Rectal smooth muscle tissue (tissue), 1 donor: ENCODE data around the gene KRT7.
"Not testable (repeated sequence)": the region's sequence is repeated elsewhere in the genome, so short reads cannot be mapped to it uniquely, and the experiment has no call there.

Experiments
- H3K27ac ChIP-seq: one replicate; pipeline ENCODE4 v1.7.0; 2013; ENCODE audit warnings: low read depth, low read length, inconsistent platforms
- H3K27me3 ChIP-seq: one replicate; pipeline ENCODE4 v1.7.0; 2013; ENCODE audit warnings: low read length; ENCODE audit not compliant: control insufficient read depth, insufficient read depth
- H3K36me3 ChIP-seq: one replicate; pipeline ENCODE4 v1.7.0; 2013; ENCODE audit warnings: low read length; ENCODE audit not compliant: control insufficient read depth, insufficient read depth
- H3K4me1 ChIP-seq: one replicate; pipeline ENCODE4 v1.7.0; 2013; ENCODE audit warnings: low read length; ENCODE audit not compliant: control insufficient read depth, insufficient read depth
- H3K4me3 ChIP-seq: one replicate; pipeline ENCODE4 v1.7.0; 2013; ENCODE audit warnings: low read length
- H3K9ac ChIP-seq: one replicate; pipeline ENCODE4 v1.7.0; 2013; ENCODE audit warnings: low read length

KRT7 gene

DNA sequence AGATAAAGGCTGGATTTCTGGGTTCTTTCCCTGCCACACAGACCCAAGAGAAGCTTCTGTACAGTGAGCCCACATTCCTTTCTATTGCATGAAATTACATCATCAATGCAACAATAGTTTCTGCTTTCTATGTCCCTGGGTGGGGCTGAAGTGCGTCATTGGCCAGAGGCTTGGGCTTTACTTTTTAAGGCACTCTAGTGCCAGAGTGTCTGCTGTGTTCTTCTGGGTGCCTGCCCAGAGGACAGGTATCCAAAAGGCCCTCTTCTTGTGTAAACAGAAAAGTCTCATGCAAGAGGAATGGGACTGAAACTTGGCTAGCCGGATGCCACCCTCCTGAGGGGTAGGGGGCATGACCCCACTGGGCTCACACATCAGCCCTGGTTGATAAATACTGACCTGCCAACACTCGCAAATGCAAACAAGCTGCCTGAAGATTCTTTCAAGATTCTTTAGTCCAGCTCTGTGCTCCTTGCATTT, 47.3 kb downstream of the KRT7 start:
- Histone ChIP-seq H3K36me3 (no peaks in the 10 kb centered on the region), H3K4me3 (no peak overlapping the region), H3K27ac (peak overlapping the region; percentile 97), H3K4me1 (peaks cover 27% of the 10 kb centered on the region), H3K9ac (no peak overlapping the region), H3K27me3 (peaks cover 2% of the 10 kb centered on the region)

DNA sequence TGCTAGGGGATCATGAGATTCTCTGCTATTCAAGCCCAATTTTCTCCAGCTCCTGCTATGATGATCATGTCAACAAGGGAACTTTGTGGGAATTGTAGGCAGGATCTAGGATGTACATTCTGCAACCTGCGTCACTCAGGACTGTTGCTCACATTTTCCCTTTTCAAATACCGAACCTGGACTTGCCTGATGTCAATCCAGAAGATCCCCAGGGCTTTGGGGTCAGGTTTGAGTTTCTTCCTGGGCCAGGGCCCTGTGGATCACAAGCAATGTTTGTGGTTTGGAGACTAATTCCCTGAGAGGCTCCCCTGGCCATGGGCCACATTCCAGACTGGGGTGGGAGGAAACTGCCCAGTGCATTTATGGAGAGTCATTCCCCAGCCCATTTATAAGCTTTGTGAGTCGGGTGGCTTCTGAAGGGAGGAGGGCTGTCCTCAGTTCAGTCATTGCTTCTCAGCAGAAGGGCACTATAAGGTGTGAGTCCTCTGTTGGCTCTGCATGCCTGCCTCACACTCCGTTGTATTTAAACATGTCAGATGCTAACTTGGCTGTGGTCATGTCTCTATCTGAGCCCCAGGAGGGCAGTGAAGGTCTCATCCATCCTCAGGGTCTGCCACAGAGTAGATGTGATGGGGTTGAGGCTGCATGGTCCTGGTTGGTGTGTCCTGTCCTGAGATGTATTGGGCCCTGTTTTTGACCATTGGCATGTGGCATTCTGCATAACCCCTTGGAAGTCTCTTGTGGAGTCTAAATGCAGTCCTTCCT, 47.9 kb downstream of the KRT7 start:
- H3K27me3 ChIP-seq: peaks cover 2% of the 10 kb centered on the region
- no peak overlapping the region for H3K9ac ChIP-seq

DNA sequence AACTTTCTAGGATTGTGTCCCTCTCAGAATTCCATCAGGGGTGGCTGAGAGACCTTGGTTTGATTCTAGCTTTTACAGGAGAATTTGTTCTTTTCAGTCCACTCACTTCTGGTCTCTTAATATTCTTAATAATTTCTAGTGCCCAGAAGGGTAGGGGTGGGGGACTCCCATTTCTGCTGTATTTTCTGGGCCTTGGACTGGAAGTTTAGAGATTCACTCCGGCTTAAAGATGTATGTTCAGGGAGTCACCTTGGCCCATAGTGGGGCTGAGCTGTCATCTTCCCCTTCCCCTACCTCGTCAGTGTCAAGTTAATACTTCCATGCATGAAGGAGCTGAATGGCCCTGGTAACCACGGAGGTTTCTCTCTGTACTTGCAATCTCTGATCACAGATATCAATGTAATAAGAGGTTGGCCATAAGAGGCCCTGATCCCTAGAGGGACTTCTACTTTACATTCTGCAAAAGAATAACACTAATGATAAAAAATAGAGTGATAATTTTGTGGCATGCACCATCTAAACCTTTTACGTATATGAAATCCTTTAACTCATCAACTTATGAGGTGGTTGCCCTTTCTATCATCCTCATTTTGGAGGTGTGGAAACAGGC, 51.6 kb downstream of the KRT7 start:
- Histone ChIP-seq H3K4me3 (no peak overlapping the region), H3K36me3 (no peaks in the 10 kb centered on the region), H3K27me3 (no peaks in the 10 kb centered on the region), H3K9ac (no peak overlapping the region), H3K27ac (no peak overlapping the region), H3K4me1 (peaks cover 16% of the 10 kb centered on the region)

More for the DNA sequence above, 47.9 kb downstream of the KRT7 start:
- peaks cover 27% of the 10 kb centered on the region for H3K4me1 ChIP-seq
- peak overlapping the region; percentile 97 for H3K27ac ChIP-seq
- H3K4me3 ChIP-seq: no peak overlapping the region
- H3K36me3 ChIP-seq: no peaks in the 10 kb centered on the region

DNA sequence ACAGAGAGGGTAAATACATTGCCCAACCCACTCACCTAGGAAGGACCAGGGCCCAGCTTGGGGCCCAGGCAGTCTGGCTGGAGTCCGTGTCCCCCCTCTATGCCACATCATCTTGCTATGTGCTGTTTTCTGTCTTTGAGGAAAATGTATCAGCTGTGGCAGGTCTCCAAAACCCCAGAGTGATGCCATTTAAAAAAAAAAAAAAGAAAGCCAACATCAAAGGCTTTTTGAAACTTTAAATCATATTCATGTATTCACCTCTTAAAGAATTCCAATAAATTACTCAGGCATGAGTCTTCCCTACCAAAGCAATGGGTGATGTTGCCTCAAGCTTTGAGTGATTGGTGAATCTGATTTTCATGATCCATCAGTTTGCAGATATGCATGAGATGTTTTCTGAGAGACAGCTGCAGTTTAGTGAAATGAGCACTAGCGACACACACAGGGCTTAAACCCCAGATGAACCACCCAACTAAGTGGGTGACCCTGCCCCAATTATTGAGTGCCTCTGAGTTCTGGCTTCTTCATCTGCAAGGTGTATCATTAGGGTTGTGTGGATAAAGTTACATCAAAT, 52.2 kb downstream of the KRT7 start:
- H3K27ac ChIP-seq: no peak overlapping the region
- no peak overlapping the region for H3K9ac ChIP-seq
- no peaks in the 10 kb centered on the region for H3K27me3 ChIP-seq
- H3K4me3 ChIP-seq: no peak overlapping the region
- no peaks in the 10 kb centered on the region for H3K36me3 ChIP-seq
- peaks cover 11% of the 10 kb centered on the region for H3K4me1 ChIP-seq

DNA sequence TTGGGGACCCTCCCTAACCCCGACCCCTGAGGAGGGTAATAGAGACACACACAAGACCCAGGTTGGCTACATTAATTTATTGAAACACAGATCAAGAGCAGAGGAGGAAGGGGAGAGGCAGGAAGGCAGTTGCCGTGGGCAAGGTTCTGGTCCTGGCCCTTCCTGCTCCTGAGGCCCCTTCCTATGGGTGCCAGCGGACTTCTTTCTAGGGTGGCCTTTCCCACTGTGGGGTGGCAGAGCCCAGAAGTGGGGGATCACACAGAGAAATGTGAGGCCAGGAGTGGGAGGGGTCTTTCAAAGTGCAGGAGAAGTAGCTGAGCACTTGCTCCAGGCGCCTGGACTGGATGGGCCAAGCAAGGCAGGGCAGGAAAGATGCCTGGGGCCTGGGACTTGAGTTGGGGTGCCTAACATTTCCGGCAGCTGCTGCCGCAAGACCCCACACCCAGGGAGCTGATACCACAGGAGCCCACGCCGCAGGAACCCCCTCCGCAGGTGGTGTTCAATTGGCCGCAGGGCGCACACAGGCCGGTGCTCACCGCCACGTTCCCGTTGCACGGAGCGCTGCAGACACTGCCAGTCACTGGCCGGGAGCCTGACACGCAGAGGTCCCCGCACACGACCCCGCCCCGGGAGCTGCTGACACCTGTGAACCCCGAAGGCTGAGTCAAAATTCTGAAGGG, 52.9 kb downstream of the KRT7 start:
- no peak overlapping the region for H3K4me3 ChIP-seq
- peaks cover 4% of the 10 kb centered on the region for H3K4me1 ChIP-seq
- no peak overlapping the region for H3K9ac ChIP-seq
- no peak overlapping the region for H3K27ac ChIP-seq
- H3K27me3 ChIP-seq: no peaks in the 10 kb centered on the region
- H3K36me3 ChIP-seq: no peaks in the 10 kb centered on the region

DNA sequence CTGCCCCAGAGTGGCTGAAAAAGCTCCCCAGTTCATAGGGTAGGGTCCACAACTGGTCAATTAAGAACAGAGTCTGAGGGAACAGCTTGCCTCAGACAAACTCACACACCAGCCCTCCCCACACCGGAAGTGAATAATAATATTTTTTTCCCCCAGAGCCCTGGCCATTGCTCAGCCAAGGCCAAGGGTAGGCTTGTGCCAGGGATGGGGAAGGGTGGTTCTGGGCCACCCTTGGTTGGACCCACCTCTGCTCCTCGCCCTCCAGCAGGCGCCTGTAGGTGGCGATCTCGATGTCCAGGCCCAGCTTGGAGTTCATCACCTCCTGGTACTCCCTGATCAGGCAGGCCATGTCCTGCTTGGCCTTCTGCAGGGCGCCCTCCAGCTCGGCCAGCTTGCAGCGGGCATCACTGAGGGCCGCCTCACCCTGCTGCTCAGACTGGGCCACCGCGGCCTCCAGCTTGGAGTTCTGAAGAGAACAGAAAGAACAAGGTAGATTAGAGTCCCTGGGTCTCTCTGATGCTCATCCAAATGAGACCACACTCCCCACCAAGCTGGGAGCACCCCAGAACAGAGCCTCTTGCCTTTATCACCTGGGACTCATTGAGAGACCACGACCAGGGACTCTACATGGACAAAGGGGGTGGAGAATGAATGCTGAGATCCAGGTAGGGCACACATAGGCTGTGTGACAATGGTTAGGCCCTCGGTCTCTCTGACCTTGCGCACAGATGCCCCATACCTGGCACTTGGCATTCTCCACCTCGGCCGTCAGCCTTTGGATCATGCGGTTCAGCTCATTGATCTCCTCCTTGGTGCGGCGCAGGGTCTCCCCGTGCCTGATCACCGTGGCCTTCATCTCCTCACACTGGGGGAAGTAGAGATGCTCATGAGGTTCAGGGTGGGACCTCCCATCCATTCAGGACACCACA, 54.1 kb downstream of the KRT7 start:
- H3K9ac ChIP-seq, H3K4me1 ChIP-seq, H3K36me3 ChIP-seq, H3K4me3 ChIP-seq, H3K27me3 ChIP-seq, H3K27ac ChIP-seq: not testable (repeated sequence)

DNA sequence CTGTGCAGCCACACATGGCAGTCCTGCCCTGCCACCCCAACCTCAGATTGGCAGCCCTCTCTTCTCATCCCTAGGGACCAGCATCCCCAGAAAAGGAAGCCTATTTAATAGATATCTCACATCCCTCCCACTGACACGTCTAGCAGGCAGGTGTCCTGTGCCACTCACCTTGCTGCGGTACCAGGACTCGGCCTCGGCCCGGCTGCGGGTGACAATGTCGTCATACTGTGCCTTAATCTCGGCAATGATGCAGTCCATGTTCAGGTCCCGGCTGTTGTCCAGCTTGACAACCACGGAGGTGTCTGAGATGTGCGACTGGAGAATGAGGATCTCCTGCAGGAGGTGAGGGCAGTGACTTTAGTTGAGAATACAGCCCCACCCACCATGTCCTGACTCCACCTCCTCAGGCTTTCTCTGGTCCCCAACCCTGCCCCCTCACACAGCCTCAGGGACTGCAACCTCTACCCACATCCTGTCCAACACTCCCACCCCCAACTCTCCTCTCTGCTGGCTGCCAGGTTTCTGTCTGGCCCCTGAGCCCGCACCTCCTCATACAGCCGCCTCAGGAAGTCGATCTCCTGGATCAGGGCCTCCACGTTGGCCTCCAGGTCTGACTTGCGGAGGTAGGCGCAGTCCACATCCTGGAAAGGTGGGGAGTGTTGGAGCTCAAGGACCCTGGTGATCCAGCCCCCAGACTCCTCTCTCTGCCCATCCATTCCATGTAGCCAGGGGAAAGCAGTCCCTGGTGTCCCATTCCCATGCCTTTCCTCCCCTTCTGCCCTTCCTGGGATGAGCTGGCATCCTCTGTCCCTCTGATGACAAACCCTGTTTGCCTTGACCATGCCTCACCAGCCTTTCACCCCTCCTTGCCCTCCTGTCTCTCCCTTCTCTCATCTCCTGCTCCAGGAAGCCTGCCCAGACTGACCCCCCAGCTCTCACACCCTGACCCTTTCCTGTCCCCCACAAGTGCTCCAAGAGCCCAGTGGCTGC, 55.1 kb downstream of the KRT7 start:
- H3K27me3 ChIP-seq, H3K9ac ChIP-seq, H3K36me3 ChIP-seq, H3K4me1 ChIP-seq, H3K4me3 ChIP-seq, H3K27ac ChIP-seq: not testable (repeated sequence)

DNA sequence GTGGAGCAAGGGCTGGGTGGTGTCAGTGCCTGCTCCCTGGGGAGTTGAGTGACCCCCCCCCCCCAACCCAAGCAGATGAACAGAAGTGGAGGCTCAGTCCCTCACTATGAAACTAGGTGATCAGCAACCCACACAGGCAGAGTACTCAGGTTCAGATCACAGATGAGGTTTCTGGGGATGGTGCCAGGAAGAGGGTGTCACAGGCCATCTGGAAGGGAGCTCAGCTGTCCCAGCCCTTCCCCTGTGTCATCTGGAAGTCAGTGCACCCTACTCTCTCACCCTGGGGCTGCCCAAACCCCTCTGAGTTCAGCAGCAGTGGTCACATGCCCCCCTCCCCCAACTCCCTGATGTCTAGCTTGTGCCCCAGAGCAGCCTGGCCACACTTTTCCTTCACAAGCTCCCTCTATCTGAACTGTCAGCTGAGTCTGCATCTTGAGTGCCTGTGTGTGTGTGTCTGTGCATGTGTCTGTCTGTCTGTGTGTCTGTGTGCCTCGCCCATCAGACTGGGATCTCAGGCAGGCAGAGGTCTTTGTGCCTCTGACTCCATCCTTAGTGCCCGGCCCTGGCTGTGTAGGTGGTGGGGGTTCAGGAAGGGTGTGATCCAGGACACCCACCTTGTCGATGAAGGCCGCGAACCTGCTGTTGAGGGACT, 57.6 kb downstream of the KRT7 start:
- H3K36me3 ChIP-seq, H3K4me3 ChIP-seq, H3K9ac ChIP-seq, H3K27me3 ChIP-seq, H3K4me1 ChIP-seq, H3K27ac ChIP-seq: not testable (repeated sequence)

DNA sequence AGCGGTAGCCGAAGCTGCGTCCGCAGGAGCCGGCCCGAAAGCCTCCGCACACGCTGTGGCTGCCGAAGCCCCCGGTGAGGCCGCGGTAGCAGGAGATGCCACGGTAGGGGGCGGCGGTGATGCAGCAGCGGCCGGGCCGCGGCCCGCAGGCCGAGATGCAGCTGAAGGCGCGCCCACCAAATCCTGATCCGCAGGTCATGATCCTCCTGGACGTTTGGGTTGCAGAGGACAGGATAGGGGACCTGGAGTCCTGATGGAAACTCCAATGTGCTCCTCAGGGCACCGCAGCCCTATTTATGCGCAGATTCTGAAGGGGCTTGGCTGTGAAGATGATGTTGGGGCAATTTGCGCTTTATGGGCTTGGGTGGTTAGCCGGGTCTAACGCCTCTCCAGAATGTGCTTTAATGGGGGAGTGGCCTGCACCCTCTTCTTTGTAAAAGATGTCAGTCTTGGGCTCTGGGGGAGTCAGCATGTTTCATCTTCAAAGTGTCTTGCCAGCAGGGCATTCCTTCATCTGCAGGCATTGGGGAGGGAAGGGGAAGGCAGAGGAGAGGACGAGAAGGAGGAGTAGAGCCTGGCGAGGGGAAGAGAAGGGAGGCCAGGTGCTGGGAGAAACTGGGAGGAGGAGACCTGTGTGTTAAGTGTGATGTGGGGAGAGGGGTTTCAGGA, 58.4 kb downstream of the KRT7 start, which contains the start of gene KRT81:
TSS of gene KRT81 (minus strand) at position 268 of the 669 bp plus-strand sequence. CDS start at position 199, 69 bp downstream.
- no peak within 1 kb of the TSS for H3K4me3 ChIP-seq
- H3K27me3 ChIP-seq: peaks cover 2% of the 10 kb centered on the region
- H3K27ac ChIP-seq: no peak within 1 kb of the TSS
- H3K4me1 ChIP-seq: no peaks in the 10 kb centered on the region
- H3K9ac ChIP-seq: no peak within 1 kb of the TSS
- H3K36me3 ChIP-seq: no peaks in the 10 kb centered on the region

DNA sequence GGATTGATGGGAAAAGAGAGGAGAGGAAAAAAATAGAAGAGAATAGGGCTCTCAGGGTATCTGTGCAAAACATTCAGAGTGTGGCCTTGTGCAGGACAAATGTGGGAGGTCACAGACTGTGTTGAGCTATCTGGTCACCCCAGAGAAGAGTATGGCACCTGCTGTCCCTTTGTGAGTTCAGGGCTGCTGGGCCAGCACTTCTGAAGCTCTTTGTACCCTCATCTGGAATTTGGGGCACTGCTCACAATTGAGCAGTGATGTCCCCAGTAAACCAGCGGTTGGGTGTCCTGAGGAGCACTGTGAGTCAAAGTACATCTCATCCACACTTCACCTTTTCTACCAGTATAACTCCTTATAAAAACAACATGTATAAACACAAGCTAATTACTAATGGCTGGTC, 60.9 kb downstream of the KRT7 start:
- H3K27me3 ChIP-seq: peaks cover 2% of the 10 kb centered on the region
- no peaks in the 10 kb centered on the region for H3K36me3 ChIP-seq
- no peak overlapping the region for H3K27ac ChIP-seq
- no peaks in the 10 kb centered on the region for H3K4me1 ChIP-seq
- H3K9ac ChIP-seq: no peak overlapping the region
- H3K4me3 ChIP-seq: no peak overlapping the region
